ENCODE data around the gene DNAI2.

DNA sequence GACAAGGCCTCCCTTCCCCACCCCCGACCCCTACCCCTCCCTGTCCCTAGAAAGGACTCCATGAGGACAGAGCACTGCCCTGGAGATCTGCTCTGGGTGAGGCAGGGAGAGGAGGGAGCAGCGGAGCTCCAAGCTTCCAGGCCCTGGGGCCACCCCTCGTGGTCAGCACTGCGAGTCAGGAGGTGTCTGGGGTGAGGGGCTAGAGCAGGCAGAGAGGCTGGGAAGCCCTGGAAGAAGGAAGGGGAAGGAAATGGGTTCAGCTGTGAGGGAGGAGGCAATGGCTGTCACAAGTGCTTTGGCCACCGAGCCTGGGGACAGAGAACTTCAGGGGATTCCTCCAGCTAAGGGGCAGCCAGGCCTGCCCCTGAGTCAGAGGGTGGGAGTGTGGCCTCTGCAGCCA, 28.2 kb upstream of the DNAI2 start:
- TF ChIP-seq ZC3H10 (CRISPR knock-in tag; IDR thresholded peaks at IDR 0.05), result no peak
- no peak for TF ChIP-seq CSDC2 (CRISPR knock-in tag; IDR thresholded peaks at IDR 0.05)
- TF ChIP-seq, protein P1, sequence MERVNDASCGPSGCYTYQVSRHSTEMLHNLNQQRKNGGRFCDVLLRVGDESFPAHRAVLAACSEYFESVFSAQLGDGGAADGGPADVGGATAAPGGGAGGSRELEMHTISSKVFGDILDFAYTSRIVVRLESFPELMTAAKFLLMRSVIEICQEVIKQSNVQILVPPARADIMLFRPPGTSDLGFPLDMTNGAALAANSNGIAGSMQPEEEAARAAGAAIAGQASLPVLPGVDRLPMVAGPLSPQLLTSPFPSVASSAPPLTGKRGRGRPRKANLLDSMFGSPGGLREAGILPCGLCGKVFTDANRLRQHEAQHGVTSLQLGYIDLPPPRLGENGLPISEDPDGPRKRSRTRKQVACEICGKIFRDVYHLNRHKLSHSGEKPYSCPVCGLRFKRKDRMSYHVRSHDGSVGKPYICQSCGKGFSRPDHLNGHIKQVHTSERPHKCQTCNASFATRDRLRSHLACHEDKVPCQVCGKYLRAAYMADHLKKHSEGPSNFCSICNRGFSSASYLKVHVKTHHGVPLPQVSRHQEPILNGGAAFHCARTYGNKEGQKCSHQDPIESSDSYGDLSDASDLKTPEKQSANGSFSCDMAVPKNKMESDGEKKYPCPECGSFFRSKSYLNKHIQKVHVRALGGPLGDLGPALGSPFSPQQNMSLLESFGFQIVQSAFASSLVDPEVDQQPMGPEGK (CRISPR knock-in tag; IDR thresholded peaks at IDR 0.05; ENCODE audit: borderline replicate concordance), result no peak
- TF ChIP-seq TSHZ2 (CRISPR knock-in tag; IDR thresholded peaks at IDR 0.05), result no peak
- TF ChIP-seq SNAI2 (CRISPR knock-in tag; IDR thresholded peaks at IDR 0.05), result no peak
- TF ChIP-seq OSR1 (CRISPR knock-in tag; IDR thresholded peaks at IDR 0.05), result no peak
- TF ChIP-seq ESRRG (CRISPR knock-in tag; IDR thresholded peaks at IDR 0.05), result no peak

All from SK-N-SH treated with all-trans-retinoic acid at 6 μM for 48 hours (cell line).